ENCODE measurements around the gene WDR87.
A peak's percentile ranks its signal among the peaks of the same experiment; 100 is the strongest.

Gene WDR87

DNA sequence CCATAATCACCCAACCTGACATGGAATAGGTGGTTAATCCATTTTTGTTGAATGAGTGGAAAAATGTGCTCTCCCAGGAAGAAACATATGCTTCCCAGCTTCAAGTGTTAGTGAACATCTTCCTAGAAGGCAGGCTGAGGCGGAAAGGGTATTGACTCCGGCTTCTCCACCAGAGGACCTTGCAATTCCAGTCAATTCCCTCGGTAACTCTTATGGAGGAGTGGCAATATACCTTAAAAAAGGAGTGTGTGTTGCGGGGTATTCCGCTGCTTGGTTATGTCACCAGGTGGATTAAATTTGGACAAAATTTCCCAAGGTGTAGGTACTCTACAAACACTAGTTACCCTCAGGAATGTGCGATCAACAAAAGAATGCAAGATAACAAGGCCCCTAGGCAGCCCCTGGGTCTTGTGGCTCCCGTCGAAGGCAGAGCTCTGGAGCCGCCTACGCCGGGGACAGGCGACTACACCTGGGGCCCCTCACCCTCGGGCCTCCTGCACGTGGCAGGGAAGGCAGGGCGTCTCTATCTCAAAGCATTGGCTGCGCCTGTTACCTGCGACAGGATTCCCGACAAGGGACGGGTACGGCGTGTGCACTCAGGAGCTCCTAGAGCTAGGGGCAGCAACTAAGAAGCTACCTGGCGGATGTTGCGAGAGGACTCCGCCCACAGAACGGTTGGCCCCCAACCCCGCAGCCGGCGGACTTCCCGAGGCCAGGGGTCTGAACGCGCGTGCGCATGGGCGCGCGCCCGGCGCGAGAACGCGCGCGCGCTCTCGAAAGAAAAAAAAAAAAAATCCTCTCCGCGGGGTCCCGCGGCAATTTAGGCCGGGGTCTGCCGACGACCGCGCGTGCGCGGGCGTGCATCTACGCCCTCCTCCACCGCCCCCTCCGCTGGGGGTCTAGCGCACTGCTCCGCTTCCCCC is at the start of gene WDR87:
WDR87 (minus strand) TSS at position 649 of the 923 bp plus-strand sequence. CDS start 8,355 bp downstream, outside the sequence.
- peak; percentile 24 for DNase-seq (ENCODE audit: low spot score)

DNA sequence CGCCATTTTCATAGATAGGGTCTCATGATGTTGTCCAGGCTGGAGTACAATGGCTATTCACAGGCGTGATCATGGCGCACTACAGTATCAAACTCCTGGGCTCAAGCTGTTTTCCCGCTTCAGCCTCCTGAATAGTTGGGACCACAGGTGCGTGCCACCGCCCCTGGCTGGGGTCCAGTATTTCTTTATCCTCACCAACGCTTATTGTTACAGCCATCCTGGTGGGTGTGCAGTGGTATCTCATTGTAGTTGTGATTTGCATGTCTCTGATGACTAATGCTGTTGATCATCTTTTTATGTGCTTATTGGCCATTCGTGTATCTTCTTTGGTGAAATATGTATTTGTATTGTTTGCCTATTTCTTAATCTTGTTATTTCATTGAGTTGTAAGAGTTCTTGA is 49.6 kb upstream of the WDR87 start:
- DNase-seq (ENCODE audit: low spot score), result no peak

DNA sequence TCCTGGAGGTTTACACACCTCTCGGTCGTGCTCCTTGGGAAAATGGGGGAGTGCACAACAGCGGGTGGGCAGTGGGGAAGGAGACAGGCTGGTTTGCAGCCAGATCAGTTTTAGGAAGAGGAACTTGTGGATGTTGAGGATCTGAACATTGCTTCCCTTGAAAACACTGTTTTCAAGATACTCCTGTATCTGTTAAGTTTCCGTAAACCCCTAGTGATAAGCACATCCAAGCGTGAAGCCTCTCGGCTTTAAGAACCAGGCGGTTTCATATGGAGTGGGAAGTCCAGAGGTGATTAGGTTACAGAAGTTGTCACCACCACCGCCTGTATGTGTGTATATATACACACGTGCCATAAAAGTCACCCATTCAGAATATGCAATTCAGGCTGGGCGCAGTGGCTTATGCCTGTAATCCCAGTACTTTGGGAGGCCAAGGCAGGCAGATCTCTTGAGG is 48.1 kb upstream of the WDR87 start:
- DNase-seq (ENCODE audit: low spot score), result no peak

DNA sequence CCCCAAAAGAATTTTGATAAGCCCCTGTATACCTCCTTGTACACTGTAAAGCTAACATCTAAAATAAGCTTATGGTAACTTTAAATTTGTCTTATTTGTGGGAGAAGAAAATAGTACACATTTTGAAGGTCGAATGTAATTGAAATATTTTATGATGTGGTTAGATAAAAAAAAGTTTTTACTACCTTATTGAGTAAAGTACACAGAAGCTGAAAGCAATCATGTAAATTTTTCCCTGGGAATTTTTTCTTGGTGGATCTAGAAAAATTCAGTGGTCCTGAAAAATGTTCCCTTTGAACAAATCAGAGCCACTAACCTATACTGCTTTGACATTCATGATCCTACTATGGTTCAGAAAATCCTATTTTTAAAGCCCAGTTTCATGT is 47.5 kb upstream of the WDR87 start:
- no peak for DNase-seq (ENCODE audit: low spot score)

DNA sequence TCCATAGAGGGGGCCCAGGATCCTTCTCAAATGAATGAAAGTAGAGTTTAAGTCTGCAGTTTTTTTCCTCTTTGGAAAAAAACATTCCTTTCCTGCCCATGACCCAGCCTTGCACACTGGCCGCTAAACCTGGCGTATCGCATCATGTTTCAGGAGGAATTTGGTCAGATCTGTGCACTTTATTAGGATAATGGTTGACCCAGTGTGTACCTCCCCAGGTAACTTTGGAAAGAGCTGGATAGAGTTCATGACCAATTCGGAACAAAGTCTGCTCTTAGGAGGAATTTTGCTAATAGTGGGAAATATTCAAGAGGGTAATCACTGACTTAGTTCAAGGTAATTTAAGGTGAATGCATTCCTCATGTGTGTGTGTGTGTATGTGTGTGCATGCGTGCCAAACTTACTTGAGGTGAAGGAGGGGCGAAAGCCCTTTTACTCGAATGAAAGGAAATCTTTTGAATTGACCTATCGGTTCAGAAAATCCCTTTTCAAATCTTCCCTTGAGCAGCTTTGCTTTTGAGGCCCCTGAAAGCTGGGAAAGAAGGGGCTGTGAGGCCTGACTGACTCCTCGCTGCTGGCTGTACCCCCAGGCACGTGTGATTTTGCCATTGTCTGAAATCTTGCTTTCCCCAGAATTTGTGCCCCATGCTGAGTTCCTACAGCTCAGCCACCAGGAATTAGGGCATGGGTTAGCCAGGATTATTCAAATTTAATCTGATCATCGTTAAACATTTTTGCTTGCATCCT is 47.0 kb upstream of the WDR87 start:
- no peak for DNase-seq (ENCODE audit: low spot score)

DNA sequence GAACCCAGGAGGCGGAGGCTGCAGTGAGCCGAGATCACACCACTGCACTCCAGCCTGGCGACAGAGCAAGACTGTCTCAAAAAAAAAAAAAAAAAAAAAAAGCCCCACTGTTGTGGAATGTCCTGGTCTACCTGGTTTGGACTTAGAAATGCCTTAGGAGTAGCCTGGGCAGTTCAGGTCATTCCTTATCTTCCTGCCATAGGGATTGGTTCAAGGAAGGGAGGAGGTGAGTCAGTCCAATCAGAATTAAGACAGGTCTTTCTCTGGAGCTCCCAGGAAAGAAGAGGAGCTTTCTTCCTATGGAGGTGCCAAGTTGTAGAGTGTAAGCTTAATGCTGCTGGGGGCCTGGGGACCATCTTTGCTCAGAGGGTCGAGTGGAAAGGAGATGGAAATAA is 45.4 kb upstream of the WDR87 start:
- DNase-seq (ENCODE audit: low spot score), result no peak

DNA sequence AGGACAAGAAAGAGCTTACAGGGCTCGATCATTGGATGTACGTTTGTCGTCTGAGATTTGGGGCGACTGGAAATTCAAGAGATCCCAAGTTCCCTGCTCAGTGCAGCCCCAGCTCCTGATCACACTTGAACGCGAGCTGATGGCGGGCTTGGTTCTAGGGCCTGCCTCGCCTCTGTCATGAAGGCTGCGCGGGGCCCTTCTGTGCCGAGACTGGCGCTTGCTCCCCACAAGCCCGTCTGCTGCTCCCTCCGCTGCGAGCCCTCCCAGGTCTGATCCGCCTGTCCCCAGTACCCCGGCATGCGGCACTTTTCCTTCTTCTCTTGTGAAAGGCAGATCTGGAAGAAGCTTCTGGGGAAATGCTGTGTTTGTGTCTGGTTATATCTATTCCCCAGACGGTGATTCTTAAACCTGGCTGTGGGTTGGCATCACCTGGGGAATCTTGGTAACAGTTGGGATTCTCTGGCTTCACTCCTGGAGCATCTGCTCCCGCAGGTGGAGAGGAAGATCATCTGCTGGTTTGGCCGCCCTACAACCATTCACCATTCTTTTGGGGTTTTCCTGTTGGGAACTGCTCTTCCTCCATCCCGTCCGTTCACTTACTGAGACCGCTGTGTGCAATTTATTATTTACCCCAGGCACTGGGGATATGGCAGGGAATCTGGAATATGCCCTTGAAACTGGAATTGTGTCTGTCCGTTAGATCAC is 44.2 kb upstream of the WDR87 start:
- no peak for DNase-seq (ENCODE audit: low spot score)

DNA sequence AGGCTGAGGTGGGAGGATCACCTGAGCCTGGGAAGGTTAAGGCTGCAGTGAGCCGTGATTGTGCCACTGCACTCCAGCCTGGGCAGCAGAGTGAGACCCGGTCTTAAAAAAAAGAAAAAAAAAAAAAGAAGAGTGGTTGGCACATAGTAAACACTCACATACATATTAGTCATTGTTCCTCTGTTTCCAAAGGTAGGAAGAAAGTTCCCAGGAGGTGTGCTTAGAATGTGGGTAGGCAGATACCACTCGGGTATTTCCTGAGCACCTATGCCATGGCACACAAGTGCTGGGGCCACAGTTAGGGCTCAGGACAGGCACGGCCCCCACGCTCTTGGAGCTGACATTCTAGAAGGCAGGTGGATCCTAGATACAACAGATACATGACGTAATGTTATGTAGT is 42.0 kb upstream of the WDR87 start:
- no peak for DNase-seq (ENCODE audit: low spot score)

DNA sequence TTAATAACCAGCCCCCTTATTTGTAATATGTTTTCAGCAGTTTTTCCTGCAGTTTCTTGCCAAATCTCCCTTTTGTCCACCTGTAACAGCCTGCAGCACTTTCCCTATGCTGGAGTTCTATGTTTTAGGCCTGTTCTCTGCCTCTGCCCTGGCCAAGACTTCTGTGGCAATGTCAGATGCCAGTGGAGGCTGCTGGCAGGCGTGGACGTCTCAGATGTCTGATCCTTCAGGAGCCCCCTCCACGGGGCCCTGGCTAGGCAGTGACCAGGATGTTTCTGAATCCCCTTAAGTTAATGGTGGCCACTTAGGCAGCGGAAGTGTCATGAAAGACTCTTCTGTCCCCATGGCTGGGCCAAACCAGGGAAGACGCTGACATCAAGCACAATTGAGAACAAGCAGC is 41.4 kb upstream of the WDR87 start:
- no peak for DNase-seq (ENCODE audit: low spot score)

DNA sequence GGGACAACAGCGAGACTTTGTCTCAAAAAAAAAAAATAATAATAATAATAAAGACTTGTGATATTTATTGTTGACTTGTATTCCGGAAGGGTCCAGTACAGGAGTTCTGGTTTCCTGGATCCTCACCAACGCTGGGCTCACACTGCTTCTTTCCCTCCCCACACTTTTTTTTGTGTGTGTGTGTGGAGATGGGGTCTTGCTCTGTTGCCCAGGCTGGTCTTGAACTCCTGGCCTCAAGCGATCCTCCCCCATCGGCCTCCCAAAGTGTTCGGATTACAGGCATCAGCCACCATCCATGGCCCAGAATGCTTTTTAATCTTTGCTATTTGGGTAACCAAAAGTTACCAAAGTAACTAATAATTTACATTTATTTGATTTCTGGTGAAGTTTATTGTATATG is 39.7 kb upstream of the WDR87 start:
- no peak for DNase-seq (ENCODE audit: low spot score)

DNA sequence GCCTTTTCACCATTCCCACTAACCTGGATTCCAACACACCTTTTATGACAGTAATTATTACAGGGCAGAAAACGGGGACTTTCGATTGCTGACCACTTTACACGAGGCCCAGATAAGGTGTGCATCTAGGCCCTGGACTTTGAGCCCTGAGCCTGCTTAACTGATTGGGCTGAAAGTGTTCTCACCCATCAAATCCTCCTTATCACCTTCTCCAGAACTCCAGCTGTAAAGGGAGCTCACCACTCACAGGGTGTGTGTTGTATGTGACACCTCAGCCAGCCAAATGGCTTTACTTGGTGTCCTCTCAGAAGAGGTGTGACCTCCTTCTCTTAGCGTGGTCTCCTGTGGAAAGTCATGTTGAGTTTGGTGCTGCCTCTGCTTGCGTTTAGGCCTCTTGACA is 37.1 kb upstream of the WDR87 start:
- no peak for DNase-seq (ENCODE audit: low spot score)

DNA sequence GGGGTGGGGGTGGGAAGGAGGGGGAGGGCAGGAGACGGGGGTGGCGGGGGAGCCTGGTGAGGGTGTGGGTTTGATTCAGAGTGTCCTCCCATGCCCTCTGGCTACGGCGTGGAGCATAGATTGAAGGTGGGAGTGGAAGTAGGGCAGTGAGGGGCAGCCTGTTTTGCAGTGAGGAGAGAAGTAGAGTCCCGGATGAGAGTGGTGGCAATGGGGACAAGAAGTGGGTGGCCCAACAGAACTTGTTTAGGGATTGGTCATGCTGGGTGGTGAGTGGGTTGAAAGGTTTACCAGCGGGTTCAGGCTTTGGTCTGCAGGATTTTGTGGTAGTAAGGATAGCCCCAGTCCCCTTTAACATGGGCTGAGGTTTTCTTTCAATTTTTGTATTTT is 36.1 kb upstream of the WDR87 start:
- DNase-seq (ENCODE audit: low spot score), result no peak

DNA sequence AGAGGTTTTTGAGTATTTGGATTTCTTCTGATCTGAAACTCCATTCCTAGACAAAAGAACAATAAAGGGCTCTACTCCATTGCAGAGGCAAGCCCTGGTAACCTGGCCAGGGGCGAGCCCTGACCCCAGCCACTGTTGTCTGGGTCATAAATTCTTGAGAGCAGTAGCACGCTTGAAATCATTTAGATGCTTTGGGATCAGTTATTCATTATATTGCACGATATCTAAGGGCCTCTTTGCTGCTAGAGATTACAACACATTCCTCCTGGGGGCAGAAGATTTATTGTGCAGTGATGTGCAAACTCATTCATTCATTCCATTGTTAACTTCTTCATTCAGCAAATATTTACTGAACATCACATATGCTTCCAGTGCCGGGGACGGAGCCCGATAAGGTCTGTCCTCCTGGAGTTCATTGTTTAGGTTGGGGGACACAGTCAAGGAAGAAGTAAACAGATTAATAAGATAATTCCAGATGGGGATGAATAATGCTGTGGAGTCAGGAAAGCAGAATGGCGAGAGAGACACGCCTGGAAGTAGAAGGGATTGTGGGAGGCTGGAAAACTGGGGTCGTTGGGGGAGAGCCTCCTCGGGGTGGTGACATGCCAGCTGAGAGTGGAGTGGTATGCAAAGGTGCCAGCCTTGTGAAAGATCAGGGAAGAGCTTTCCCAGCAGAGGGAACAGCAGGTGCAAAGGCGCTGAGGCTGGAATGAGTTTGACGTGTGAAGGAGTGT is 35.6 kb upstream of the WDR87 start:
- DNase-seq (ENCODE audit: low spot score), result no peak

DNA sequence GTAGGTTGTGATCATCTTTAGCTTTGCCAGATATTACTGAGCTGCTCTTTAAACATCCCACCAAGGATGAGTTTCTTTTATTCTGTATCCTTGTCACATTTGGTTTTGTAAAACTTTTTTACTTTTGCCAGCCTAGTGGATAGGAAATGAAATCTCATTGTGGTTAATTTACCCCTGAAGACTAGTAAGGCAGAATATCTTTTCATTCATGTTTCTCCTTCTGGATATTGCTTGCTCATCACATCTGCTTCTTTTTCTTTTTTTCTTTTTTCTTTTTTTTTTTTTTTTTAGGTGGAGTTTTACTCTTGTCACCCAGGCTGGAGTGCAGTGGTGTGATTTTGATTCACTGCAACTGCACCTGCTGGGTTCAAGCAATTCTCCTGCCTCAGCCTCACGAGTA is 32.0 kb upstream of the WDR87 start:
- no peak for DNase-seq (ENCODE audit: low spot score)

DNA sequence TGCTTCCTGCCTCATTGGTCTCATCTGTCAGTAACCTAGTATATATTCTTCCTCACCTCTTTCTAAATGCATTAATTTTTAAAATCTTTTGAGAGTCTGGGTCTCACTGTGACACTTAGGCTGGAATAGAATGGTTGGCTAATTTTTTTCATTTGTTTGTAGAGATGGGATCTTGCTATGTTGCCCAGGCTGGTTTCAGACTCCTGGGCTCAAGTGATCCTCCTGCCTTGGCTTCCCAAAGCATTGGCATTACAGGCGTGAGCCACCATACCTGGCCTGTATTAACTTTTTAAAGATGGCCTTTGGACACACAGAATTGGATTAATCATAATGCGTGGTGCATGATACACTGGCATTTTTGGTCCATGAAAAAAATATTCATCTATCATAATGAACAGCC is 30.5 kb upstream of the WDR87 start:
- no peak for DNase-seq (ENCODE audit: low spot score)

DNA sequence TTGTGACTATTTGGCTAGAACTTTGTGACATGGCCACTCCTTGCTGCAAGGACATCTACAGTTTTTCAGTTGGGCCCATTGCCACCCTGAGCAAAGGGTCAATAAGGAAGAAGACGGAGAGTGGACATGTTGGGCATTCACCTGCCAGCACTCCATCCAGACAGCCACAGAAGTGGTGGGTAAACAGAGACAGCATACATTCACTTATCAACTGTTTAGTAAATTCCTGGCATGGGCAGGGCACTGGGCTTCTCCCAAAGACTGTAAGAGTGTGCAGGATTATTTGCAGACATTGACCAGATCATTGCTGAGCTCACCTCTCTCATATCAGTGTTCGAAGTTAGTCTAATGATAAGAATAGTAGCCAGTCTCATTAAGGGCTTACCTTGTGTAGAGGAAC is 29.8 kb upstream of the WDR87 start:
- no peak for DNase-seq (ENCODE audit: low spot score)

DNA sequence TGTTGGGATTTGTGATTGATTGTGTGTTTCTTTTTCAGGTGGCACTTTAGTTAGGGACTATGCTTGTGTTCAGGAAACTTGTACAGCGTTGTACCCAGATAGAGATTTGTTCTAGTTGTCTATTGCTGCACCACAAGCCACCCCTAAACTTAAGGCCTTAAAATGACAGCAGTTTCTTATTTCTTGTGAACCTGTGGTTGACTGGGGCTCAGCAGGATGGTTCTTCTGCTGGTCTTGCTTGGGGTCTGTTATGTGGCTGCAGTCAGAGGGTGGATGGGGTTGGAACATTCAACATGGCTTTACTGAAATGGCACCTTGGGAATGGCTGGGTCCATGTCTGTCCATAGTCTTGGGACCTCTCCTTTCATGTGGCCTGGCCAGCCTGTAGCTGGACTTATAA is 28.9 kb upstream of the WDR87 start:
- DNase-seq (ENCODE audit: low spot score), result no peak

DNA sequence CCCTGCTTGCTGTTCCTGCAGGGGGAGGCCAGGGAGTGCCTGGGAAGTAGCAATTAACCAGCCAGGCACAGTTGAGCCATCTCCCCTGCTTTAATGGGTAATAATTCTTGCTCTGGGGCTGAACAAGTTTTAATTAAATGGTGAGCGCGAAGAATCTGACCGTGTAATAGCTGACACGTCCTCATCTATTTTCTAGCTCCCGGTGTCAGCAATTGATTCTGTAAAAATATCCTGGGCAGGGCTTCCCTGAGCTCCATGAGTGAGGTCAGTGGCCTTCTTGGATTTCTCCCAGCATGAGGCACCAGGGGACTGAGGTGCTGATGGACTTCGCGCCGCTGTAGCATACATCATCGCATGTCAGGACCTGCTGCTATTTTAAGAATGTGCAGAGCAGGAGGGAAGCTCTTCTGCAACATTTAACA is 27.6 kb upstream of the WDR87 start:
- no peak for DNase-seq (ENCODE audit: low spot score)

DNA sequence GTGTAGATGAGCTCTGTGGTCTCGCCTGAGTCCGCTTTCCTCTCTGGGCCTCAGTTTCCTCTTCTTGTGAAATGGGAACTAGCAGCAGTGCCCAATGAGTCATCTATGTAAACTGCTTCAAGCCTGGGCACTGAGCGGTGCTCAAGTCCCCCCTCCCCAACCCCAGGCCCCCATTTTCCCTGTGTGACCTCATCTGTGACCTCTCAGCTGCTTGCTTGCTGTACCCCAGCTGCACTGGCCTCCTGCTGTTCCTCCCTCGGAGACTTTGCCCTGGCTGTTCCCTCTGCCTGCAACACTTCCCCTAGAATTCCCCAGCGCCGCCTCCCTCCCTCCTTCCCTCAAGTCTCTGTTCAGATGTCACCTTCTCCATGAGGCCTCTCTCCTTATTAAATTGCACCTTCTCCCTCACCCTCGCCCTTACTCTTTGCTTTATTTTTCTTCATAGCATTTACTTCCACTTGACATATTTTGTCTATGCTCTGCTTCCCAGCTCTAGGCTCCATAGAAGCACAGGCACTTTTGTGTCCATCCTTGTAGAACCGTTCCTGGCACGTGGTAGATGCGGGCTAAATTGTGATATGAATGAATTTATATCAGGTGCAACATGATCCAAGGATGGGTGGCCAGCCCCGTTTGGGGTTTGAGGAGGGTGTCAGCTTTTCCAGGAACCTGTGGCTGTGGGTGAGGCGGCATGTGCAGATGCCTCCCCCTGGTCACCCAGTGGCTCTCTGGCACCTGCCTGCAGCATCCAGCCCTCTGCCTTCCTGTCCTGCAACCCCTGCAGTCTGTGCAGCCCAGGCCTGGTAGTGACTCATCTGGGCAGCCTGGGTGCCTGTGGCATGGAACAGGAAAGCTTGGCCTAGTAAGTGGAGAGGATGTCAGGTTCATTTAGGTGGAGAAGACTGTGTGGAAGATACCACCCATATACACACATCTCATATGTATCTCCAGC is 26.9 kb upstream of the WDR87 start:
- no peak for DNase-seq (ENCODE audit: low spot score)

DNA sequence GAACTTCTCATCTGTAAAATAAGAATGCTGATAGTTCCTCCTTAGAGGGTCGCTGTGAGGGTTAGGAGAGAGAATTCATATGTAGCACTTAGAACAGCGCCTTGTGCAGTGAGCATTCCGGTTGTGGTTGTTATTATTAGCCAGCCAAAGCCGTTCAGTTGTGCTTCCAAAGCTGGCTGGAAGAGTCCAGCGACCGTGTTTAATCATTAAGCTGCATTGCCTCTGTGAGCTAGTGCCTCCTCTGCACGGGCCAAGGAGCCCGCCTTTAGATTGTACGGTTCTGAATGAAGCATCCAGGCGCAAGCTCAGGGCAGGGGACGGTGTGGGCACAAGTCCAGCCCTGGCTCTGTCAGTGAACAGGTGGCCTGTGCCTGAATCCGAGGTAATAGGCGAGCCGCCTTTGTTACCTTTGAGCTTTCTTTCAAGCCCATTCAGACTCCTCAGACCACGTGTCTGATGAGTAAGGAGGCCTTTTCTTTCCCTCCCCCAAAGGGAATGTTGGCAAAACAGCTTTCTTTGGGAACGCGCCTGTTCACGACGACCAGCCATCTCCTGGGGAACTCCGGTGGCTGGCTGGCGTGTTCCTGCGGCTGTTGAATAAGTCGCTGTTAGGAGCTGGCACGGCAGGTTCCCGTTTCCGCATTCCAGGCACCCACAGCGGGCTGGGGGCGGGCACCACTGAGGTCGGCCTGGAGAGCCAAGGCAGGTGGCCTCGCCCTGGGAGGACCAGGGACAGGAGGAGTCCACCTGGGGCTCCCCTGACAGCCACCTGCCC is 25.7 kb upstream of the WDR87 start:
- DNase-seq (ENCODE audit: low spot score), result no peak

Measured in activated CD4-positive, alpha-beta T cell treated with anti-CD3 and anti-CD28 coated beads, Interleukin-2, Interleukin-4, amounts not matched to agents 100 ng/mL and 50 ng/mL, durations not matched to agents 16 hours and 8 hours (primary cell).